ENCODE results near the gene TMEM63A. TPM values are rescaled to one million over a fixed set of nuclear protein-coding genes. Genes with fewer than 3 reads are reported as not detected.

The TMEM63A gene
- total and polyA plus RNA-seq, 11 donors = 13.7 to 42.7 (median 25.3) TPM

- Histone ChIP-seq H3K9me3 (no peaks in the 10 kb centered on the region), H3K36me3 (peaks cover 0 to 91% (median 75%) of the 10 kb centered on the region in 9 donors), H3K4me3 (no peak overlapping the region), H3K4me1 (peaks cover 0 to 30% (median 15%) of the 10 kb centered on the region in 12 donors), H3K27ac (peak overlapping the region in 4 of 12 donors; percentile 6 to 71 (median 20)), H3K27me3 (no peaks in the 10 kb centered on the region)
- intact Hi-C loops (cut with DNase I) = loop anchor here in 8 of 10 donors (2.0 to 10.0 kb wide), 6 partner anchors 33 to 368 kb away; partner anchors contain the start of genes EPHX1 (in 4 of the 8) and SRP9 (in 4 of the 8)
- 86 to 92% (median 89%) methylated on average over 13 to 14 of the region's 14 CpGs for WGBS, 4 donors
- no peak for TF ChIP-seq CTCF (IDR thresholded peaks at IDR 0.05)
- TF ChIP-seq POLR2A (IDR thresholded peaks at IDR 0.05) = no peak
- DNase-seq (no peak), ATAC-seq (no peak)
Measured at GRCh38 chr1:225845097-225845496, 37.1 kb downstream of the TMEM63A start.

GRCh38 chr1:225844236-225845061 lies 37.7 kb downstream of the TMEM63A start:
- WGBS, 4 donors = 76 to 91% (median 87%) methylated on average over 10 to 18 of the region's 18 CpGs
- H3K27ac ChIP-seq = peak overlapping the region in 1 of 12 donors; percentile 17

GRCh38 chr1:225843426-225843795 lies 38.8 kb downstream of the TMEM63A start:
- 82 to 89% (median 84%) methylated on average over 6 of the region's 6 CpGs for WGBS, 4 donors
- H3K27me3 ChIP-seq = no peaks in the 10 kb centered on the region
- ATAC-seq = no peak
- no peak for DNase-seq
- no peak overlapping the region for H3K4me3 ChIP-seq
- H3K36me3 ChIP-seq = peaks cover 0 to 98% (median 83%) of the 10 kb centered on the region in 9 donors
- H3K4me1 ChIP-seq = peaks cover 0 to 19% (median 9%) of the 10 kb centered on the region in 12 donors
- intact Hi-C loops (cut with DNase I) = loop anchor here in 2 of 10 donors (1.0 to 10.0 kb wide), 3 partner anchors 66 to 131 kb away; partner anchors contain the start of gene SRP9 (in 1 of the 2)
- no peak for TF ChIP-seq POLR2A (IDR thresholded peaks at IDR 0.05)
- no peak overlapping the region for H3K27ac ChIP-seq
- H3K9me3 ChIP-seq = no peaks in the 10 kb centered on the region

More at GRCh38 chr1:225844236-225845061, 37.7 kb downstream of the TMEM63A start:
- Histone ChIP-seq H3K4me3 (no peak overlapping the region), H3K27me3 (no peaks in the 10 kb centered on the region), H3K4me1 (peaks cover 0 to 25% (median 12%) of the 10 kb centered on the region in 12 donors), H3K9me3 (no peaks in the 10 kb centered on the region), H3K36me3 (peaks cover 0 to 95% (median 78%) of the 10 kb centered on the region in 9 donors)
- no peak for DNase-seq
- ATAC-seq = no peak
- TF ChIP-seq CTCF (IDR thresholded peaks at IDR 0.05) (no peak), POLR2A (IDR thresholded peaks at IDR 0.05) (no peak)
- intact Hi-C loops (cut with DNase I) = loop anchor here in 8 of 10 donors (2.0 to 10.0 kb wide), 6 partner anchors 32 to 367 kb away; partner anchors contain the start of genes SRP9 (in 5 of the 8) and EPHX1 (in 4 of the 8)

GRCh38 chr1:225842788-225843425 lies 39.3 kb downstream of the TMEM63A start:
- peaks cover 0 to 14% (median 7%) of the 10 kb centered on the region in 12 donors for H3K4me1 ChIP-seq

More at GRCh38 chr1:225842788-225843425, 39.3 kb downstream of the TMEM63A start:
- Histone ChIP-seq H3K36me3 (peaks cover 0 to 98% (median 81%) of the 10 kb centered on the region in 9 donors), H3K27ac (no peak overlapping the region), H3K4me3 (no peak overlapping the region), H3K9me3 (no peaks in the 10 kb centered on the region), H3K27me3 (no peaks in the 10 kb centered on the region)
- ATAC-seq = no peak
- WGBS, 4 donors = 84 to 94% (median 90%) methylated on average over 6 of the region's 6 CpGs
- TF ChIP-seq POLR2A (IDR thresholded peaks at IDR 0.05) (no peak), CTCF (IDR thresholded peaks at IDR 0.05) (no peak)
- DNase-seq = no peak
- intact Hi-C loops (cut with DNase I) = loop anchor here in 2 of 10 donors (1.0 to 10.0 kb wide), 3 partner anchors 66 to 132 kb away; partner anchors contain the start of gene SRP9 (in 1 of the 2)

All from heart left ventricle (tissue), 16 donors.